Neural cell (in vitro differentiated cells): Measurements from ENCODE around the gene ILK. TPM values are rescaled to one million over a fixed set of nuclear protein-coding genes. Genes with fewer than 3 reads are reported as not detected.
A peak's percentile ranks its signal among the peaks of the same experiment; 100 is the strongest.

Source experiments
- H2AFZ ChIP-seq: fragments of 200-600, 300-800 bp; sonication (generic), shearing (Covaris generic); 2 replicates; pipeline ENCODE4 v1.6.0; 2014; ENCODE audit warnings: low read depth, mild to moderate bottlenecking, antibody characterized with exemption, low read length, moderate library complexity
- H3F3A ChIP-seq: fragments of 200-600 bp; shearing (Covaris generic); 2 replicates; pipeline ENCODE4 v1.6.1; 2016; ENCODE audit warnings: mild to moderate bottlenecking, moderate library complexity, mixed read lengths, antibody characterized with exemption, low read length; ENCODE audit not compliant: insufficient read depth, poor library complexity, severe bottlenecking
- H3K27ac ChIP-seq: fragments of 200-600, 300-800 bp; sonication (generic), shearing (Covaris generic); 2 replicates; pipeline ENCODE4 v1.5.1; 2014; ENCODE audit warnings: mild to moderate bottlenecking, low read length, moderate library complexity
- H3K27me3 ChIP-seq: fragments of 300-800, 200-600 bp; sonication (generic), shearing (Covaris generic); 2 replicates; pipeline ENCODE4 v1.6.0; 2014; ENCODE audit warnings: mild to moderate bottlenecking, low read depth, low read length, moderate library complexity; ENCODE audit not compliant: insufficient read depth
- H3K36me3 ChIP-seq: fragments of 300-800, 200-600 bp; sonication (generic), shearing (Covaris generic); 2 replicates; pipeline ENCODE4 v1.5.1; 2014; ENCODE audit warnings: mild to moderate bottlenecking, antibody characterized with exemption, low read length, moderate library complexity; ENCODE audit not compliant: insufficient read depth
- H3K4me2 ChIP-seq: fragments of 300-800, 200-600 bp; sonication (generic), shearing (Covaris generic); 2 replicates; pipeline ENCODE4 v1.6.0; 2014; ENCODE audit warnings: mild to moderate bottlenecking, low read length
- H3K4me3 ChIP-seq: fragments of 300-800, 200-600 bp; sonication (generic), shearing (Covaris generic); 2 replicates; pipeline ENCODE4 v1.5.1; 2014; ENCODE audit warnings: mild to moderate bottlenecking, low read length, moderate library complexity
- H3K79me2 ChIP-seq: fragments of 200-600 bp; shearing (Covaris generic); replicated peaks from 2 replicates; pipeline ENCODE4 v1.6.0; 2014; ENCODE audit warnings: mild to moderate bottlenecking, low read length, moderate library complexity; ENCODE audit not compliant: insufficient read depth
- H3K9ac ChIP-seq: fragments of 300-800, 200-600 bp; sonication (generic), shearing (Covaris generic); 2 replicates; pipeline ENCODE4 v1.6.1; 2016; ENCODE audit warnings: mild to moderate bottlenecking, low read length, mixed read lengths
- H3K9me2 ChIP-seq: fragments of 200-600 bp; shearing (Covaris generic); 2 replicates; pipeline ENCODE4 v1.6.1; 2016; ENCODE audit warnings: mild to moderate bottlenecking, low read length, mixed read lengths; ENCODE audit not compliant: insufficient read depth
- H3K9me3 ChIP-seq: fragments of 200-600, 300-800 bp; sonication (generic), shearing (Covaris generic); 2 replicates; pipeline ENCODE4 v1.6.1; 2016; ENCODE audit warnings: mild to moderate bottlenecking, mixed run types, low read length, moderate library complexity, mixed read lengths
- H4K20me1 ChIP-seq: fragments of 200-600 bp; shearing (Covaris generic); 2 replicates; pipeline ENCODE4 v1.6.1; 2016; ENCODE audit warnings: mild to moderate bottlenecking, mixed run types; ENCODE audit not compliant: insufficient read depth
- EP300 ChIP-seq: fragments of 450-650 bp; conservative IDR thresholded peaks from 2 replicates; pipeline ENCODE4 v1.6.1; 2014; ENCODE audit warnings: antibody characterized with exemption, mild to moderate bottlenecking, moderate library complexity; ENCODE audit not compliant: poor library complexity, severe bottlenecking
- EZH2 ChIP-seq: fragments of 200-600, 300-800 bp; shearing (Covaris generic), sonication (generic); IDR thresholded peaks from 2 replicates; pipeline ENCODE4 v1.6.1; 2014; ENCODE audit warnings: antibody characterized with exemption, low read length, borderline replicate concordance, mild to moderate bottlenecking; ENCODE audit not compliant: insufficient read depth, poor library complexity, severe bottlenecking
- MXI1 ChIP-seq: fragments of 450-650 bp; conservative IDR thresholded peaks from 2 replicates; pipeline ENCODE4 v1.6.1; 2014; ENCODE audit warnings: antibody characterized with exemption, mild to moderate bottlenecking; ENCODE audit not compliant: poor library complexity, severe bottlenecking
- POLR2AphosphoS5 ChIP-seq: IDR thresholded peaks from 2 replicates; pipeline ENCODE4 v1.6.1; 2012
- RAD21 ChIP-seq: fragments of 450-650 bp; conservative IDR thresholded peaks from 2 replicates; pipeline ENCODE4 v1.6.1; 2014; ENCODE audit warnings: antibody characterized with exemption, mild to moderate bottlenecking, moderate library complexity
- SMC3 ChIP-seq: fragments of 450-650 bp; conservative IDR thresholded peaks from 2 replicates; pipeline ENCODE4 v1.6.1; 2014; ENCODE audit warnings: antibody characterized with exemption, mild to moderate bottlenecking, moderate library complexity; ENCODE audit not compliant: poor library complexity
- TAF1 ChIP-seq: IDR thresholded peaks from 2 replicates; pipeline ENCODE4 v1.6.1; 2012; ENCODE audit warnings: low read depth
- polyA plus RNA-seq: library from polyadenylated mRNA; depleted of rRNA; stranded (reverse); fragments of >200 nt; gene quantifications from 2 replicates; pipeline ENCODE4 v1.2.3, GENCODE V29; 2014
- TF ChIP-seq, protein P1 (sequence below): IDR thresholded peaks from 2 replicates; pipeline ENCODE4 v1.6.1; 2012; ENCODE audit warnings: borderline replicate concordance
- TF ChIP-seq, protein P2 (sequence below): fragments of 450-650 bp; IDR thresholded peaks from 2 replicates; pipeline ENCODE4 v1.5.1; 2014; ENCODE audit warnings: antibody characterized with exemption, mild to moderate bottlenecking, moderate library complexity; ENCODE audit not compliant: poor library complexity, severe bottlenecking

Gene ILK
- polyA plus RNA-seq, 1 donor from 2014 or later: 68.8 TPM

- peaks cover 44% of the 10 kb centered on the region for H3K79me2 ChIP-seq
- peak overlapping the region; percentile 91 for H3K27ac ChIP-seq
- peak overlapping the region; percentile 92 for H3K9ac ChIP-seq
- H3K9me3 ChIP-seq: no peaks in the 10 kb centered on the region
- no peaks in the 10 kb centered on the region for H3F3A ChIP-seq
- peak overlapping the region; percentile 66 for H3K4me3 ChIP-seq
- peak overlapping the region; percentile 68 for H3K4me2 ChIP-seq
- no peak for TF ChIP-seq RAD21
- TF ChIP-seq EZH2: no peak
- TF ChIP-seq, protein P1, sequence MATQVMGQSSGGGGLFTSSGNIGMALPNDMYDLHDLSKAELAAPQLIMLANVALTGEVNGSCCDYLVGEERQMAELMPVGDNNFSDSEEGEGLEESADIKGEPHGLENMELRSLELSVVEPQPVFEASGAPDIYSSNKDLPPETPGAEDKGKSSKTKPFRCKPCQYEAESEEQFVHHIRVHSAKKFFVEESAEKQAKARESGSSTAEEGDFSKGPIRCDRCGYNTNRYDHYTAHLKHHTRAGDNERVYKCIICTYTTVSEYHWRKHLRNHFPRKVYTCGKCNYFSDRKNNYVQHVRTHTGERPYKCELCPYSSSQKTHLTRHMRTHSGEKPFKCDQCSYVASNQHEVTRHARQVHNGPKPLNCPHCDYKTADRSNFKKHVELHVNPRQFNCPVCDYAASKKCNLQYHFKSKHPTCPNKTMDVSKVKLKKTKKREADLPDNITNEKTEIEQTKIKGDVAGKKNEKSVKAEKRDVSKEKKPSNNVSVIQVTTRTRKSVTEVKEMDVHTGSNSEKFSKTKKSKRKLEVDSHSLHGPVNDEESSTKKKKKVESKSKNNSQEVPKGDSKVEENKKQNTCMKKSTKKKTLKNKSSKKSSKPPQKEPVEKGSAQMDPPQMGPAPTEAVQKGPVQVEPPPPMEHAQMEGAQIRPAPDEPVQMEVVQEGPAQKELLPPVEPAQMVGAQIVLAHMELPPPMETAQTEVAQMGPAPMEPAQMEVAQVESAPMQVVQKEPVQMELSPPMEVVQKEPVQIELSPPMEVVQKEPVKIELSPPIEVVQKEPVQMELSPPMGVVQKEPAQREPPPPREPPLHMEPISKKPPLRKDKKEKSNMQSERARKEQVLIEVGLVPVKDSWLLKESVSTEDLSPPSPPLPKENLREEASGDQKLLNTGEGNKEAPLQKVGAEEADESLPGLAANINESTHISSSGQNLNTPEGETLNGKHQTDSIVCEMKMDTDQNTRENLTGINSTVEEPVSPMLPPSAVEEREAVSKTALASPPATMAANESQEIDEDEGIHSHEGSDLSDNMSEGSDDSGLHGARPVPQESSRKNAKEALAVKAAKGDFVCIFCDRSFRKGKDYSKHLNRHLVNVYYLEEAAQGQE: no peak
- no peak for TF ChIP-seq POLR2AphosphoS5
- TF ChIP-seq, protein P2, sequence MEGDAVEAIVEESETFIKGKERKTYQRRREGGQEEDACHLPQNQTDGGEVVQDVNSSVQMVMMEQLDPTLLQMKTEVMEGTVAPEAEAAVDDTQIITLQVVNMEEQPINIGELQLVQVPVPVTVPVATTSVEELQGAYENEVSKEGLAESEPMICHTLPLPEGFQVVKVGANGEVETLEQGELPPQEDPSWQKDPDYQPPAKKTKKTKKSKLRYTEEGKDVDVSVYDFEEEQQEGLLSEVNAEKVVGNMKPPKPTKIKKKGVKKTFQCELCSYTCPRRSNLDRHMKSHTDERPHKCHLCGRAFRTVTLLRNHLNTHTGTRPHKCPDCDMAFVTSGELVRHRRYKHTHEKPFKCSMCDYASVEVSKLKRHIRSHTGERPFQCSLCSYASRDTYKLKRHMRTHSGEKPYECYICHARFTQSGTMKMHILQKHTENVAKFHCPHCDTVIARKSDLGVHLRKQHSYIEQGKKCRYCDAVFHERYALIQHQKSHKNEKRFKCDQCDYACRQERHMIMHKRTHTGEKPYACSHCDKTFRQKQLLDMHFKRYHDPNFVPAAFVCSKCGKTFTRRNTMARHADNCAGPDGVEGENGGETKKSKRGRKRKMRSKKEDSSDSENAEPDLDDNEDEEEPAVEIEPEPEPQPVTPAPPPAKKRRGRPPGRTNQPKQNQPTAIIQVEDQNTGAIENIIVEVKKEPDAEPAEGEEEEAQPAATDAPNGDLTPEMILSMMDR: no peak
- TF ChIP-seq TAF1: no peak
- no peak for TF ChIP-seq EP300
- no peak for TF ChIP-seq MXI1
- no peak for TF ChIP-seq SMC3
- H3K9me2 ChIP-seq: no peaks in the 10 kb centered on the region
- H4K20me1 ChIP-seq: no peaks in the 10 kb centered on the region
- peak overlapping the region; percentile 94 for H2AFZ ChIP-seq
- H3K27me3 ChIP-seq: no peaks in the 10 kb centered on the region
- no peaks in the 10 kb centered on the region for H3K36me3 ChIP-seq
Observed at GRCh38 chr11:6656936-6657335, 53.4 kb downstream of the ILK start.

DNA sequence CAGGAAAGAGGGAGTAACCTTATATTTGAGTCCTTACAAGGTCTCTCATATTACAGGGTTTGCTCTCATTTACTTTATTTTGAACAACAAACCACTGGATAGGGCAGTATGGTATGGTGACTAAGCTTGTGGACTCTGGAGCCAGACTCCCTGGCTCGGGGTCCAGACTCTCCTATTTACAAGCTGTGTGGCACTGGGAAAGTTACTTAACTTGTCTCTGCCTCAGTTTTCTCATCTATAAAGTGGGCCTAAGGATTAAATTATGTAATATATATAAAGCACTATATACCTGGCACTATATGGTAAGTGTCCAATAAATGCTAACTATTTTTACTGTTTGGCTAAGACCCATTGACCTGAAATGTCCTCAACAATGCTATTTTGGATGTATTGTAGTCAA lies 53.8 kb downstream of the ILK start:
- peak overlapping the region; percentile 66 for H3K4me3 ChIP-seq
- no peaks in the 10 kb centered on the region for H4K20me1 ChIP-seq
- TF ChIP-seq EP300 (no peak), RAD21 (no peak)
- H3K79me2 ChIP-seq: peaks cover 40% of the 10 kb centered on the region
- H2AFZ ChIP-seq: no peak overlapping the region
- no peaks in the 10 kb centered on the region for H3F3A ChIP-seq
- H3K27me3 ChIP-seq: no peaks in the 10 kb centered on the region
- H3K9me2 ChIP-seq: no peaks in the 10 kb centered on the region
- no peaks in the 10 kb centered on the region for H3K36me3 ChIP-seq
- H3K27ac ChIP-seq: no peak overlapping the region
- H3K9ac ChIP-seq: no peak overlapping the region
- peak overlapping the region; percentile 68 for H3K4me2 ChIP-seq
- no peaks in the 10 kb centered on the region for H3K9me3 ChIP-seq

DNA sequence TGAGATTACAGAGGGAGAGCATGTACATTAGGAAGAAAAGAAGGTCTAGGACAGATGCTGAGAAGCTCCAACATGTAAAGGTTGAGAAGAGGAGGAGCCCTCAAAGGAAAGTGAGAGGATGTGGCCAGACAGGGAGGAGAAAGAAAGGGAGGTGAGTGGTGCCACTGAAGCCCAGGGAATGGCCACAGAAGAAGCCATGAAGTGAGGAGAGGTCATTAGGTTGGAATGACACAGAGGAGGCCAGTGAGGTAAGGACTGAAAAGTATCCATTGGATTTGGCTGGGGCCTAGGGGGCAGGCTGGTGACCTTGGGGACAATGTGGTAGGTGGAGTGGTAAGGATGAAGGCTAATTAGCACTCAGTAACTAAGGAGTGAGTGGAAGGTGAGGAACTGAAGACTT lies 55.1 kb downstream of the ILK start:
- Histone ChIP-seq H3K4me2 (no peak overlapping the region), H3K27ac (no peak overlapping the region), H2AFZ (no peak overlapping the region), H3K79me2 (peaks cover 27% of the 10 kb centered on the region), H3K4me3 (no peak overlapping the region), H3K9me2 (no peaks in the 10 kb centered on the region), H4K20me1 (no peaks in the 10 kb centered on the region), H3F3A (no peaks in the 10 kb centered on the region), H3K27me3 (no peaks in the 10 kb centered on the region), H3K36me3 (no peaks in the 10 kb centered on the region), H3K9me3 (no peaks in the 10 kb centered on the region), H3K9ac (no peak overlapping the region)
- TF ChIP-seq, protein P2: no peak
- TF ChIP-seq MXI1: no peak
- TF ChIP-seq TAF1: no peak
- TF ChIP-seq EP300: no peak
- TF ChIP-seq POLR2AphosphoS5: no peak
